GM08714 (cell line): ENCODE results near the gene CDC14C.
"Not testable (repeated sequence)": the region's sequence is repeated elsewhere in the genome, so short reads cannot be mapped to it uniquely, and the experiment has no call there.

Experiments used
- H3K4me3 ChIP-seq: fragments of 200-500 bp; sonication (Bioruptor generic); 2 replicates; pipeline ENCODE4 v1.5.1; 2014; ENCODE audit warnings: mild to moderate bottlenecking, low read length, inconsistent platforms
- ZNF274 ChIP-seq: IDR thresholded peaks from 2 replicates; pipeline ENCODE4 v1.6.1; 2012; ENCODE audit warnings: mild to moderate bottlenecking, low read depth, low read length

The CDC14C gene

DNA sequence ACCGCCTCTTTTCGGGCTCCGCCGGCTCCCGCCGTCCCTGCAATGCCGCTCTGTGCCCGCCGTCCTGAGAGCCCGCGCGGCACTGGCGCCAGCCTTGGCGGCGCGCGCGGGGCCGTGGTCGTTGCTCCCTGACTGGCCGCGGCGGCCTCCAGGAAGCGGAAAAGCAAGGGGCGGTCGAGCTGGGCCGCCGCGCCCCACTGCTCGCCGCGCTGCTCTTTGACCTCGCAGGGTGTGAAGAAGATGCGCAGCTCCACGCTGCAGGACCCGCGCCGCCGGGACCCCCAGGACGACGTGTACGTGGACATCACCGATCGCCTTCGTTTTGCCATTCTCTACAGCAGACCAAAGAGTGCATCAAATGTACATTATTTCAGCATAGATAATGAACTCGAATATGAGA is at the start of gene CDC14C:
Gene CDC14C (plus strand): TSS at position 115 of the 400 bp plus-strand sequence. CDS start 126 bp downstream, at position 241.
- no peak within 1 kb of the TSS for H3K4me3 ChIP-seq
- TF ChIP-seq ZNF274, result no peak

DNA sequence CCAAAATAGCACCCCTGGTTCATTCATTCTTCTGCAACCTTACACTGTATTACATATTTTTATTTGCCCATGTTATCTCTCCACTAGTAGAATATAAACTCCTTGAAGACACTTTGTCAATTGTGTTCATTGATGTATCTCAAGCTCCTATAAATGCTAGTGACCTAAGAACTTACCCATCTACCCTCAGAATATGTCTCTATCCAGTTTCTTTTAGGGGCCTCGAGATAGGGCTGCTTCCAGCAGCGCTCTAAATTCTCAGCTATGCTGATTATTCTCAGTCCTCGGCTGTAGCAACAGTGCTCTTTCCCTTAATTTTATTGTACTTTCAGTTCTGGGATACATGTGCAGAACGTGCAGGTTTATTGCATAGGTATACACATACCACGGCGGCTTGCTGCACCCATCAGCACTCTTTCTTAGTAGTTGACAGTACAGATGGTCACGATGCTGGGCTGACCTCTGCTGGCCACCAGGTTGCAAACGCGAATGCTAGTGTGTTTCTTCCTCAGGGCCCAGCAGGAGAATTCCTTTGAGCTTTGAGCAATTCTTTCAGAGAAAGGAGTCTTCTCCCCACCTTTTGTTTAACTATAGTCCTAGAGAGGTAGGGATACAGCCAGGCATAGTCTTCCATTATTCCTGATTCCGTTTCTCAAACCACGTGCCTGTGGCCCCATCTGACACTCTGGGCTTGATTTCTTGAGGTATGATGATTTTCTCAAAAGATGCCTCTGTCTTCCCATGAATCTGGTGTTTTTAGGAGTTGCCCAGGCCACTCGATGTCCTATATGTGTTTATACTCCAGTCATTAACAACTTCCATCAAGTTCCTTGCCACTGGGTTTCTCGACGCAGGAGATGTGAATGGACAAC is 49.1 kb upstream of the CDC14C start:
- no peak overlapping the region for H3K4me3 ChIP-seq
- TF ChIP-seq ZNF274, result no peak

DNA sequence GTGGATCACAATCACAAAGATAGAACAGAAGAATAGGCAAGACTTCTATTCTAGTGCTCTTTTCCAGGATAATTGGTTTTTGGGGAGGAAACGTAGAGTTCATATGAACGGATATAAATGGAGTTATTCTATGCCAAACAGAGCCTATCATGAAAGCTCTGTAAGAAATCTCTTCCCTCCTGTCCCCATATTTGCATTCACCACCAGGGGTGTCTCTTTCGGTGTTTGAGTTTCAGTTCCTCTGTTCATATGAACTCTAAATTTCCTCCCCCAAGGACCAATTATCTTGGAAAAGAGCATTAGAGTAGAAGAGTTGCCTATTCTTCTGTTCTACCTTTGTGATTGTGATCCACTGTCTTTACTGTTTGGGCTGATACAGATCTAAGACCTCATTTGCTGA is 48.3 kb upstream of the CDC14C start:
- no peak for TF ChIP-seq ZNF274
- H3K4me3 ChIP-seq, result no peak overlapping the region

DNA sequence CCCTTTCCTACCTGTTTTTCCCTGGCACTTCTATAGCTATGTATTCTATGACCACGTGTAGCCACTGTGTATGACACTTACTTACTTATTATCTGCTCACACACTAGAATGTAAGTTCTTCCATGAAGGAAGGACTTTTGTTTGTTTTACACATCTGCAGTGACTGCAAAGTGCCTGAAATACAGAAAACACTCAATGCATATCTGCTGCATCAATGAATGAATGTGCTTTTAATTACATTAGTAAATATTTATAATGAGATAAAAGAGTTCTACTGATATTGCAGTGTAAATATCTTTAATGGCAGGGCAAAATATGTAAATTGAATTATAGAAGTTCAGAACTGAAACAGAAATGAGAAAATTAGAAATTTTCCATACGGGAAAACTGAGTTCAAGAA is 43.5 kb upstream of the CDC14C start:
- no peak for TF ChIP-seq ZNF274
- no peak overlapping the region for H3K4me3 ChIP-seq

DNA sequence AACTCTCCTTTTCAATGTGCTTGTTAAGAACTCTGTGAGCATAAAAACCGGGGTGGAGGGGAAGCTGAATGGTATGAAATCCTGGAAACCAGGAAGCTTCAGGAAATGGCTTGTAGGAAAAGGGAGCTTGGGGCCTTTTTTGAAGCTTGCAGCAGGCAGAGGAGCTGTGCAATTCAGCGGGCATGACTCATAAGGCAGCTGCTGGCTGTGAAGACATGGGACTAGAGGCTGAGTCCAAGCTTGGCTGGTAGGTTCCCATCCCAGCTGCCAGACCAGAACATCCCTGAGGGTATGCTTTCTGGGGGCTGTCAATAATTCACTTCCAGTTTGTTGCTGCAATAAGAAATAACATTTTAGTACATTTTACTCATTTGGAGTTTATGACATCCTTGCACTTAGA is 36.8 kb upstream of the CDC14C start:
- no peak for TF ChIP-seq ZNF274
- no peak overlapping the region for H3K4me3 ChIP-seq

DNA sequence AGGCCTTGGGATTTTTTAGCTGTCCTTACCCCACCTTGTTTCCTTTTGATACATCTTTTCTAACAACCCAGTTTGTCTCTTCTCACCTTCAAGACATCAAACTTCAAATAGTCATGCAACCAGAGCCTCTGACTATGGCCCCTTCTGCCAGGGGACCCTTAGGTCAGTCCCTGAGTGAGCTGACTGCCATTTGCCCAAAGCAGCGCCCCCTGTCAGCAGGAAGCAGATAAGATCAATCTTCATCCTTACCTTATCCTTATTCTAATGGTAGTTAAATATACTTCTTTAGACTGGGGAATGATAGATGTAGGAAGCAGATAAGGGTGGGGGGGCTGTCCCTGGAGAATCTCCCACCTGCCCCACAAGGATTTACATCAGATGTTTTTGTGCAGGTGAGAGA is 29.8 kb upstream of the CDC14C start:
- TF ChIP-seq ZNF274, result no peak
- H3K4me3 ChIP-seq, result no peak overlapping the region

DNA sequence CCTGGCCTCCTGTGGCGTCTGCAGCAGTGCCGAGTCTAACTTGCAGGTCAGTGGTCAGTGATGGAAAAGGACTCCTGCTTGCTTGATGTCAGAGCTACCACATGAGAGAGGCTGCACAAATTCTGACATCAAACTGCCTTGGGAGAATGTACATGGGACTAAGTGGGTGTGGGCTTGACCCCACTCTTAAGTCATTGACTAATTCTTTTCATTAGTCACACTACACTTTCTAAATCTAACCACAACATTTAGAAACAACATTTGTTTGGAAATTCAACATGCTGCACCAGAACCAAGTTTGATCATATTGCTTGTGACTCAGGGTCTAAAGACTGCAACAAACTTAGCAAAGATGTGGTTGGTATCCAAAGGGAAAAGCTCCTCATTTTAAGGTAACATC is 24.4 kb upstream of the CDC14C start:
- no peak for TF ChIP-seq ZNF274
- no peak overlapping the region for H3K4me3 ChIP-seq

DNA sequence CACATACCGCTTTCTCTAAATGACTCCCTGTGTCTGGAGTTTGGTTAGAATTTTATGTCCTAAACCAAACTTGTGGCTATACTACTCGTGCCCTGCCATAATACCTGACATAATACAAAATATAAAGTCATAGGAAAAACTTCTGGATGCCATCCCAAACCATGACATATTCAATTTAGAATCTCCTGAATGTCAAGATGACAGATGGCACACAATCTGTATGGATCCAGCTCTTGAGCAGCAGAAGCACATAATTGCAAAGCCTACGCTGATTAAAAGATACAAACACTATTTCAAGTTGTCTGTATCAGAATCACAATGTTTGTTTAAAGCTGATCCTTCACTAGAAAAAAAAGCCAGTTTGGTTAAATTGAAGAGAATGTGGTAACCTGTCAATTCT is 22.4 kb upstream of the CDC14C start:
- no peak for TF ChIP-seq ZNF274
- H3K4me3 ChIP-seq, result no peak overlapping the region

DNA sequence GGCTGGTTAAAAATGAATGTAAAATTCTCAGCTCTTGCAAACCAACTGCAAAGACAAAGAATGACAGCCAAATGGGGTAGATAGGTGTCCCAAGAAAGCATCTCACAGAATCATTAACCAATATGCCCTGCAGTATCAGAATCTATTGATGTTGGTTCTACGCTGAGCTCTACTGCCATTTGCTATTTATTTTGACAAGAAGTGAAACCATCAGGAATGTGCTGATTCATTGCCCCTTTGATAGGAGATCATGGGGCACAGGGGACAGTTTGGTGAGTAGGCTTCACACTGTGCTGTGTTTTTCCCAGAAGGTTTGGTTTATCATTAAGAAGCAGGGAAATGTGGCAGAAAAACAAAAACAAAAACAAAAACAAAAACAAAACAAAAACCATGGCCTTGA is 19.4 kb upstream of the CDC14C start:
- H3K4me3 ChIP-seq, result no peak overlapping the region
- TF ChIP-seq ZNF274, result no peak

DNA sequence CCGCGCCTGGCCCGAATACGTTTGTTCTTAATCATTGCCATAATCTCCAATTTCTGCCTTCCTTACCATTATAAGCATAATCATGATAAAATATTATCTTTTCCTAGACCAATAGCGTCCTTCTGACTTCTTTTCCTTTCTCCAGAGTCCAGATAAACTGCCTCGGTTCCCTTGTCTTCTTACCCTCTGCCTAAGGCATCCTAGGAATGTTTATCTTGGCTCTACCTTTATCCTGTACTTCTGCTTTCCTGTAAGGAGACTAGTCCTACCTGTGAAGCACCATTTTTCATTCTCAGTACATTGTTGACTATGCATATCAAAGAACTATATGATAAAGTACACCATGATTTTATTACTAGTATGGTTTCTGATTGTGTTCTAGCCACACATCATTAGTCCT is 18.7 kb upstream of the CDC14C start:
- H3K4me3 ChIP-seq, result not testable (repeated sequence)

DNA sequence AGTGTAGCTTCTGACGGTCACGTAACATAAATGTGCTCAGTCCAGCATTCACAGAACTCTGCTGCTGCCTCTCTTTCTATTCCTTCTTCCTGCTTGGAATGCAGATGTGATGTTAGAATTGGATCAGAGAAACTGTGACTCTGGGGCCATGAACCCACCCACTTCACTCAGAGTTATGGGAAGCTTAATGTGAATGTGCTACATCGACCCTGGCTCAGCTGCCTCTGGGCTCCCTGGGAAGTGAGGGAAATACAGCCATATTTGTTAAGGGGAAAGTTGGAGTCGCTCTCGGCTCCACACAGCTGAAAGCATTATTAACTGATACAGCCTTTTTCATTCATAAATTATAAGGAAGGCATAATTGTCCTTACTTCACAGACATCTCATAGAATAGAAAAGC is 14.5 kb upstream of the CDC14C start:
- H3K4me3 ChIP-seq, result not testable (repeated sequence)

DNA sequence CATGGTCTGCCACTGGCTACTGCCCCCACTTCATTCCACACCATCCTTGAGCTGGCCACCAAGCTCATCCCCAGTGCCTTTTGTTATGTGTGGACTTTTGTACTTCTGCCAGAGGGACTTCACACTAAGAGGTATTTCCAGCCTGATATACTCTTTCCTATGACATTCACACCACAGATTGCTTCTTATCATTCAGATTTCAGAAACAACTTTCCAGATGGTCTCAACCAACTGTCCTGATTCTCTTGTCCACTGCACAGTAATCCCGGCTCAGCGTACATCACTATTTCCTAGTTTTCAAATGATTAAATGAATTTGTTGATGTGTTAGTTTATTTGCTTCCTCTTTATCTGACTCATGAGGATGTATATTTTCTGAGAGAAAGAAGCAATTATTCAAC is 7.1 kb downstream of the CDC14C start:
- no peak for TF ChIP-seq ZNF274
- H3K4me3 ChIP-seq, result no peak overlapping the region

DNA sequence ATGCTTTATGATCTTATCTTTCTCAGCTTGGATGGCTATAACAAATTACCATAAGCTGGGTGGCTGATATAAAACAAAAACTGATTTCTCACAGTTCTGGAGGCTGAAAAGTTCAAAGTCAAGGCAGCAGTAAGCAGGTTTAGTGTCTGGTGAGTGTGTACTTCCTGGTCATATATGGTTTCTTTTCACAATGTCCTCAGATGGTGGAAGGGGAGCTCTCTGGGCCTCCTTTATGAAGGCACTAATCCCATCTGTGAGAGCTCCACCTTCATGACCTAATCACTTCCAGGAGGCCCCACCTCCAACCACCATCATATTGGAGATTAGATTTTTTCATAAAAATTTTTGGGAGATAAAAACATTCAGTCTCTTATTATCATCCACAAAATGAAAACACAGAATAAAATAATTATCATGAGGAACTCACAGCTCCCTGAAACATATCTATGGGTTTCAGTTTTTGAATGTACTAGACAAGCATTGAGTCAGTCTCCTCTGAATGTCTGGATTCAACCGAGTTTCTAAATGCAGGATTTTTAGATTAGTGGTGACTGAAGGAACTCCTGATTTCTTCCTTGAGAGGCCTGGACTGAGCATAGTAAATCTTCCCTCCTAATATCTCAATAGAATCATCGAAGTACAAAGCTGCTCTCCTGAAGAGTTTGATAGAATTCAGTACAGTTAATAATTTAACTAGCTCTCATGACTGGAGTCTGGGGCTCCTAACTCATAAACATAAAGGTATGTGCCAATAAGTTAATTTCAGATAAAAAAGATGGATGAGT is 8.0 kb downstream of the CDC14C start:
- TF ChIP-seq ZNF274, result no peak
- no peak overlapping the region for H3K4me3 ChIP-seq

DNA sequence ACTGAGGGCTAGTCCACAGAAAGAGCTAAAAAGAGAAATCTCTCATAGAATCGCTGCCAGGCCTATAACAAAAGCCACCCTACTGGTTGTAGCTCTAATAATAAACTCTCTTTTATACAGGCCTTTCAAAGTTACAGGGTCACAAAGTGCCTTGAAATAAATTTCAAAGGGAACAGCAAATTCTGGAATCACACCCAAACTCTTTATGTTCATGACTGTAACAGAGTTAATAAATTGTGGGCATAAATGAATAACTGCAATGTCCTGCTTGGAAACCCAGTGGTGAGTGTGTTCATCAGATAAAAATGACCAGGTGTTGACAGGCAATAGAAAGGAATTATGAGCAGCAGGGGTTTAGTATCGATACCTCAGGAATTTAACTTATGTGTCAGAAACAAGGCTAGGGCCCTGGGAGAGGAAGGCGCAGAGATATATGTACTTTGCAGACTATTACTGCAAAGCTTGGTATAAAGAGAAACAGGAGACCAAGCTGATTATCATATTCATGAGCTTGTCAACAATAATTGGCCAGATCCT is 9.3 kb downstream of the CDC14C start:
- H3K4me3 ChIP-seq, result no peak overlapping the region
- no peak for TF ChIP-seq ZNF274
